NCI-H460 (cell line): Measurements from ENCODE around the gene PSMG4. TPM values are rescaled to one million over a fixed set of nuclear protein-coding genes. Genes with fewer than 3 reads are reported as not detected.

Source experiments
- DNase-seq: peaks from one replicate; pipeline ENCODE4 v3.0.0-alpha.2; 2016; ENCODE audit warnings: low read depth; ENCODE audit errors: extremely low read depth
- total RNA-seq: library from RNA; depleted of rRNA; stranded (reverse); fragments of >200 nt; shearing (Covaris generic); gene quantifications from 2 replicates; pipeline ENCODE4 v1.2.3, GENCODE V29; 2014

The PSMG4 gene
- total RNA-seq, 1 experiment from 2014 or later: 25.4 TPM

DNA sequence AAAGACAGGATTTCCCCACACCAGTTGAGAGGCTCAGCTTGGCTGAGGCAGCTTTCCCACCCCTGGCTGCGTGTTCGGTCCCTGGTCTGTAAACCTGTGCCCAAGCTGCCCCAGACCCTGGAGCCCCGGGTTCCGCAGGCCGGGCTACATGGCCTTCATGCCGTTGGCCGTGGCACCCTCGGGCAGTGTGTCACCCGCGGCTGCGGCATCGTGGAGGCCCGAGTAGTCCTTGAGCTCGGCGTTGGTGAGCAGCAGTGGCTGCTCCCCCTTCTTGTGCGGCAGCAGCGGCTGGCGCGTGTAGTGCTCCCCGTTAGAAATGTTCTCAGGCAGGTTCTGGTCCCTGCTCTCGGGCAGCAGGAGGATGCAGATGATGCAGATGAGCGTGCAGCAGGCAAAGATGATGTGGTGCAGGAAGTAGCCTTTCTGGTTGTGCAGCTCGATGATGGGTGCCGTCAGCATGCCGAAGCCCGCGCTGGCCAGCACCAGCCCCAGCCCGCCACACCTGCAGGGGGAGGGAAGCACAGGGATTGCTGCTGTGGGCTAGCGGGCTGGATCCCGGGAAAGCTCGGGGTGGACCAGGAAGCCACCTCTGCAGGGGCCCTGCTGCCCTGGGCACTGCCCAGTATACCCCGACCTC lies 14.3 kb downstream of the PSMG4 start:
- no peak for DNase-seq

DNA sequence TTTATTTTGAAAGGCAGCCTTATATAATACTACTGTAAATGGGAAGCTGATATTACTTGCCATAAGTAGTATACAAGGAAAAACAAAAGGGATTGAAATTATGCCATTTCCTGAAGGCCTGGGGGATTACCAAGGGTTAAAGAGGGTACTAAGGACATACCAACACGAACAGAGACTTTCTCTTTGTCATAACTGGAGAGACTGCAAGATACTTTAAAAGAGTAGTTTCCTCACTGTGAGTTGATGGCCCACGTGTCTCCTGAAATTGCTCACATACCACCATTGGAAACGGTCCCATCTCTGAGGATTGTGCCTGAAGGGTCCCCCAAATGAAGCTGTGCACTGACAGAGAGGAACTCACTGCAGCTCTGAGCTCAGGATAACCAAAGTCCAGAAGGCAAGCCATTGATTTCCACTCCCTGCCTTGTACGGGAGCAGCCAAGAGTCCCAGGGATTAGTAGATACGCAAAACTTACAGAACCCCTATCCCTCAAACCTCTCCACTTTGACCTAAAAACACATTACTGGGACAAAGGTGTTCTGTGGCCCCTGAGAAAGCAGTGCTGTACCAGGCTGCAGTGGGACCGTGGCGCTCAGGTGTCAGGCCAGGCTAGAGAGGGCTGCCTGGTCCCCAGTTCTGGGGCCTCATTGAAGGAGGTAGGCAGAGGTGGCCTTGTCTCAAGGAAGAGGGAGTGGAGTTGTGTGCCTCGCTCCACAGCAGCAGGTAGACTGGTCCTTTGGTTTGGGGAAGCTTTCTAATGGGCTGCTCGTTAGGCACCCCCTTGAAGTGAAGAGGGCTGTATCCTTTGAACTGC lies 15.2 kb downstream of the PSMG4 start:
- no peak for DNase-seq

- no peak for DNase-seq
Measured at GRCh38 chr6:3276174-3277167, 17.7 kb downstream of the PSMG4 start.

GRCh38 chr6:3277251-3277650 lies 18.5 kb downstream of the PSMG4 start:
- DNase-seq: no peak

DNA sequence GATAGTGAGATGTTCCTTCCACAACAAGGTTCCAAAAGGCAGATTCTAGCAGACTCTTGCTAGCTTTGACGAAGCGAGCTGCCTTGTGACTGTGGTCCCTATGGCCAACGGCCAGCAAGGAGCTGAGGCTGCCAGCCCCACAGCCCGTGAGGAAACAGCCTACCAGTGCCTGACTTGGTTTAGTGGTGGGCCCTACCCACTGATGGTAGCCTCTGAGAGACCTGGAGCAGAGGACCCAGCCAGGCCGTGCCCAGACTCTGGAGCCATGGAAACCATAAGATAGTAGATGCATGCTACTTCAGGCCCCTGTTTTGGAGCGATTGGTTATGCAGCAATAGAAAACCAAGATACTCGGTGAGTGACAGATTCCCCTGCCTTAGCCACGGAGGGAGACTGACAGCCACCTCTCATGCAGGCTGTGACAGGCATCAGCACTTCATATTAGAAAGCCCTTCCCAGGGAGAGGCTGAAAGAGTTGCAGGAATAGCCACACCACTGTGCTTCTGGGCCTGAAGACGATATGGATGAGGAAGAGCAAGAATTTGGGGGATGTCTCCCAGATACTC lies 19.2 kb downstream of the PSMG4 start:
- DNase-seq: no peak

DNA sequence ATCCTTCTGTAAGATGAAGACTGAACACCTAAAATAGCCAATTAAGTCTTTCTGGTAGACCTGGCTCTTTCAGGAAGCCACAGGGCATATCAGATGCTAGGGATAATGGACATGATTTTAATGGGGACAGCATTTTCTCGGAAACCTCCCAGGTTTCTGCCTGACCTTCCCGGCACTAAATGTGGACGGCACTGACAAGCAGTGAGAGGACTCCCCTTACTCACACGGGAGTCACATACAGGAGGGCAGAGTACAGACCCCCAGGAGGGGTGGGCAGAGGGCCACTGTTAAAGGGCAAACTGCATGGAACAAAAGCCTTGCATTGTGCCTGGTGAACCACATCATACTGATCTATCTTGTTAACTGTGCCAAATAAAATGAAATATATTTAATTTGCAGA lies 19.9 kb downstream of the PSMG4 start:
- DNase-seq: no peak

DNA sequence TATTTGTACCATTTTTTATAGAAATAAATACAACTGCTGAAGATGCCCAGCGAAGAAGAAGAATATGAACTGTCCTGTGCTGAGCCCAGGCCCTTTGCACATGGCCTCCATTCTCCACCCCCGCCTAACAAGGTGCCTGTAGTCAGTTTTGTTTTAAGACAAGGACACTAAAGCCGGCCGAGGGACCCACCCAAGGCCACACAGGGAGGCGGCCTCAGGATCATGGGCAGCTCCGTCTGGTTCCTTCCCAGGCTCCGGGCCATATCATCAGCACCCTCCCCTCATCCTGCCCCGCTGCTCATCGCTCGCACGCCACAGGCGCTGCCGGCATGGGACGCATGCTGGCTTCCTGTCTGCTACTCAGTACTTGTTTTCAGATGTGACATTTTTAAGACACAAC lies 21.3 kb downstream of the PSMG4 start:
- DNase-seq: no peak

DNA sequence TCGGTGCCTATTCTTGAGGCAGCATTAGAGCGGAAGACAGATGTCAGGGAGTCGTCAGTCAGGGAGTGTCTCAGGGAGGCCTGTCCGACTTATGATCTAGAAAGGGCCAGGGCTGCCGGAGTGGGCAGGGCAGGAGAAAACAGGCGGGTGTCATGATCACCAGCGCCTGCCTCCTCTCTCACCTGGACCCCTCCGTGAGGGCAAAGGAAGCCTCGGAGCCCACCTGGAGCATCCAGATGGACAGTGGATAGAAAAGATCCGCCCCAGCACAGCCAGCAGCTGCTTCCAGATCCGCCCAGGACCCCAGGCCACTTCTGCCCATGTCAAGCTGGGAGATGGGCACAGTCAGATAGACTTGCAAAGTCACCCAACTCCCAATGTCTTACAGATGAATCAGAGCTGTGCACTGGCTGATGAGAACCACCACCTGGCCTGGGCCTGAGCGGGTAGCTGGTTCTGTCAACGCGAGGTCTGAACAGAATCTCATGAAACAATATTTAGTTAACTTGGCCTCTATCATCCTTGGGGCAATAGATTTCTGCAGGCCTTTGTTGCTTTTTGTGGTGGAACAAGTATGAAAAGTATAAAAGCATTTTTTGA lies 22.2 kb downstream of the PSMG4 start:
- DNase-seq: no peak

DNA sequence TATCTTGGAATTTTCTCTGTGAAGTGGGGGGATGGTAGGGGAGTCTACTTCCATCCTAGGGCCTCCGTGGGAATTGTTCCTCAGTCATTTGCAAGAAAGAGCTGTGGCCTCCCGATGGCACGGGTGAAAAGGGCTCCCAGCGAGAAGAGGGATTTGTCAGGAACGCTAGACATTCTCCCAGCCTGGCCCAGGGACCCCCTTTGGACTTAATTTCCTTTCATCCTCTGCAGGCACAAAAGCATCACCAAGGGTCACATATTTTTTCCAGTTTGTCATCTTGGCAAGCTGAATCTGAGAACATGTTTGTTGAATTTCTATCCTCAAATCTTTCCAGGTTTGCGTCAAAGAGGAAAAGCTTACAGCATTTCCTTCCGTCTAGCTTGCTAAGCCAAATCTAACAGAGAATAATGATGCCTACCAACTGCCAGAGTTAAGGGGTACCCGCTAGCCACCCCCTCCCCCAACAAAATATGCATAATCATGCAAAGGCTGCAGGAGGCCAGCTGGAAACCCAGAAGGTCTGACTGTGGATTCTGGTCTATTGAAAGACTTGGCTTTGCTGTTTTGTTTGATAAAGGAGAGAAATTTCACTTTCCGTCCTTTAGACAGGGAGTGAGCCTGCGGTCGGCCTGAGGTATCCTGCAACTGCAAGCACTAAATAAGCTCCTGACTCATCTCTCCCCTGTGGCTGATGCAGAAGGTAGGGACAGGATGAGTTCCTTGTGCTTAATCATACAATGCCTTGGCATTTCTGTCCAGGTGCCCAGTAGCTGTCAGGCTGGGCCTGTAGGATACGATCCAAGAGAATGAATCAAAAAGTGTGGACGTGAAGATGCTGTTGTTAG lies 23.1 kb downstream of the PSMG4 start:
- no peak for DNase-seq

DNA sequence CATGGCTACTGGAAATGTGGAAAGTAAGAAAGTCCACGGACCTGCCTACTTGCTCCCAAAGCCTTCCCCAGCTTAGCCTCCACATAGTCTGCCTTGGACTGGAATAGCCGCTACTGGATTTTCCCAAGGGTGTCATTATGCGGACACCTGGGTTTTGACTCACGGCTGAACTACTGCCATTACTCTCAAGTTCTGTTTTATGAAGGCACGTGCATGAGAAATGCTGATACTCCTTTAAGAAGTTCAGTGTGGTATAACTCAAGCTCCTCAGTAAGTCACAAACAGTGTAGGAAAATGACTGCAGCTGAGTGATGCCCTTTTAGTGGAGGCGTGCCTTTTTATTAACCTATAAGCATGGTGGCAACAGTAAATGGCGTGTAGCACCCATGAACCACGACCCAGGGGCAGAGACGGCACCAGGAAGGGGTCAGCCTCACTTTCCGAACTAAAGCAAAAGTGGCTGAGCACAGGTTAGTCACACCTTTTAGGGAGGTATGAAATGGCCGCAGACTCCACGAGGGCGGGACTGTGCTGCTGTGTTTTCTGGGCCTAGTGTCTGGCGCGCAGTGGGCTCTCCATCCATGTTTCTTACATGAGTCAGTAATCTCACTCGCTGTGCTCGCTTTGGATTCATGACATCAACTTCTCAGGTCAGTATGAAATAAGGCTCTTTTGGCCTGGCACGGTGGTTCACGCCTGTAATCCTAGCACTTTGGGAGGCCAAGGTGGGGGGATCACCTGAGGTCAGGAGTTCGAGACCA lies 23.9 kb downstream of the PSMG4 start:
- no peak for DNase-seq

DNA sequence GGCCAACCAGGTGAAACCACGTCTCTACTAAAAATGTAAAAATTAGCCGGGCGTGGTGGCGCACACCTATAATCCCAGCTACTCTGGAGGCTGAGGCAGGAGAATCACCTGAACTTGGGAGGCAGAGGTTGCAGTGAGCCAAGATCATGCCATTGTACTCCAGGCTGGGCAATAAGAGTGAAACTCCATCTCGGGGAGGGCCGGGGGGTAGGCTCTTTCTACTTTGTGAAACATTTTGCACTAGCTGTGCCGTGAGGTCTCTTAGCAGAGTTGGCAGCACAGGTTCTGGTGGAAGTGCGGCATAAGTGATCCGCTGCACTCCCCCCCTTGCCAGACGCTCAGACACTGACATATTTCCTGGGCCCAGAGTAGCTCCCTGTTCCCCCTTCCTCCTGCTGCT lies 24.5 kb downstream of the PSMG4 start:
- DNase-seq: no peak

DNA sequence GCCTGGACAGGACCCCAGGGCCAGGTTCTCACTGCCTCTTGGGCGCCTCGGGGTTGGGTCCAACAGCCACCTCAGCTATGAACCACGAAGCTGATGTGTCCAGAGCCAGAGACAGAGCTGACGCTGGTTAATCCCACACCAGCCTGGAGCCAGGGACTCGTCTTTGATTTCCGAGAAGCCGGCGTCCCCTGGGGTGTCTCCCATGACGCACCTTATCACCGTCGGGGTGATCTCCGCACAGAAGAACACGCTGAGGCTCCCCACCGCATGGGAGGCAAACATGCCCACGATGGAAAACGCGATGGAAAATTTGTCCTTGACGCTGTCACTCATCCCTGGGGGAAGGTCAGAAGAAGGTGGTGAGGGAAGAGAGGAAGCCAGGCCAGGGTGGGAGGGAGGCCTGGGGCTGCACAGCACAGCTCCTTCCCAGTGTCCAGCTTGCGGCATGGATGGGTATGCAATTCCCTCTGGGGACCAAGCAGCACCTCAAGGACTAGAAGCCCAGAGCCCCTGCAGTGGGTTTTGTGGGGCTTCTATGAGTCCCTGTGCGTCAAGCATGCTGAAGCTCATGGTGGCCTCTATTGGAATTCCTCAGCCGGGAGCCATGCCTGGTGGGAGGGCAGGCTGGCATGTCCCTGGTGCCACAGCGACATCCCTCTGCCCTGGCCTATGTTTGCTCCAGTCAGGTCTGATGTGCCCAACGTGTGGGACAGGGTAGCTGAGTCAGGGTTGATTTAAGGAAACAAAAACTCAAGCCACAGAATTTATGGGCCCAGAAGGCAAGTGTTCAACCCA lies 25.1 kb downstream of the PSMG4 start:
- no peak for DNase-seq

DNA sequence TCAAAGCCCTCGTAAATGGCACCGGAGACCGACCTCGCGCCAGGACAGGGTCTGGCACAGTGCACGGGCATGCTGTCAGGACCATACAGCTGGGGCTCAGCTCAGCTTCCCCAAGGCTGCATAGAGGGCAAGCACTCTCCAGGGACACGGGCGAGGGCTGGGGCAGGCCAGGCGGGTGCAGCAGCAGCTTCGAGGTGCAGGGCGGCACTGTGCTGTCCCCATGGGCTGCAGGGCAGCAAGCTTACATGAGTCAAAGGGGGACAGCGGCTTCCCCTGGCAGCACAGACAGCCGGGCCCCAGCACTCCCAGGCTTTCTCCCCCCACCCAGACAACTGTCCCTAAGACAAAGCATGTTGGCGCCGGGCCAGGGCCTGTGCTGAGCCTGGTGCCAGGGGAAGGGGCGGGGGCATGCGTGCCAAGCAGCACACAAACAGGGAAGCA lies 25.7 kb downstream of the PSMG4 start:
- no peak for DNase-seq

GRCh38 chr6:3285049-3285639 lies 26.4 kb downstream of the PSMG4 start:
- no peak for DNase-seq

GRCh38 chr6:3285732-3286131 lies 27.0 kb downstream of the PSMG4 start:
- no peak for DNase-seq

GRCh38 chr6:3286641-3287171 lies 28.0 kb downstream of the PSMG4 start:
- no peak for DNase-seq

DNA sequence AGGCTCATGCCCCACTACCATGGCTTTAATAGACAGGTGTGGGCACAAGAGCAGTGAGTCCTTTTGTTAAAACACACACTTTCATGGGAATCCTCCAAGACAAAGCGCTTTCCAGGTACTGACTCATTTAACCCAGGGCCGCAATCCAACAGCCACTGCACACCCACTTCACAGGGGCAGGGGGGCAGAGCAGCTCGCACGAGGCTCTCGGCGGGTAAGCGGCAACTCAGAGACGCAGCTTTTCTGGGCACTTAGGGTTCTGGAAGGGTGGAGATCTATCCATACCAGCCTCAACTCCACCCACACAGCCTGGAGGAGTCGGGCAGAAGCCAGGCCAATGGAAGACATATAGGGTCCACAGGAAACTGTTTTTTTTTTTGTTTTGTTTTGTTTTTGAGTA lies 28.6 kb downstream of the PSMG4 start:
- DNase-seq: no peak
